ENCODE results near the gene MAPKAPK5. TPM values are rescaled to one million over a fixed set of nuclear protein-coding genes. Genes with fewer than 3 reads are reported as not detected.

The MAPKAPK5 gene
- total RNA-seq, 5 donors from 2014 or later (not counting 1 experiment from before 2014, with no cell fraction given) = 59.1 to 70.2 (median 65.3) TPM

DNA sequence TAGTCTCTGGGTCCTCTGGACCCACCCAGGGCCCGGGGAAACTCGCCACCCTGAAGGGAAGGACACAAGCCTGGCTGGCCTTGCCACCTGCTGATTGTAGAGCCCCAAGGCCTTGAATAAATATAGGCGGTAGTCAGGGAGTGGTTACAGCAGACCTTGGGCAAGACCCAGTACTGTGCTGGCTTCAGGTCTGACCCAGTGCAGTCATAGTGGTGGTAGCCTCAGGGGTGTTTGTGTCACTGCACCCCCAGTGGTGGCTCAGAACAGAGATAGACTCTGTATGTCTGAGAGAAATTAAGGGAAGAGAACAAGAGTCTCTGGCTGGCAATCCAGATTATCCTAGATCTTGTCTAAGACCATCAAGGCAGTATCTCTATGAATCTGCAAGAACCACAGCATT, 63.5 kb downstream of the MAPKAPK5 start:
- no peaks in the 10 kb centered on the region for H3K4me1 Mint-ChIP-seq
- H3K36me3 ChIP-seq (ENCODE audit: control insufficient read depth in 2 of 2, extremely low read depth in 1 of 2, insufficient read depth in 1 of 2, low read length in 1 of 2) = peaks cover 0 to 6% of the 10 kb centered on the region in 2 donors

DNA sequence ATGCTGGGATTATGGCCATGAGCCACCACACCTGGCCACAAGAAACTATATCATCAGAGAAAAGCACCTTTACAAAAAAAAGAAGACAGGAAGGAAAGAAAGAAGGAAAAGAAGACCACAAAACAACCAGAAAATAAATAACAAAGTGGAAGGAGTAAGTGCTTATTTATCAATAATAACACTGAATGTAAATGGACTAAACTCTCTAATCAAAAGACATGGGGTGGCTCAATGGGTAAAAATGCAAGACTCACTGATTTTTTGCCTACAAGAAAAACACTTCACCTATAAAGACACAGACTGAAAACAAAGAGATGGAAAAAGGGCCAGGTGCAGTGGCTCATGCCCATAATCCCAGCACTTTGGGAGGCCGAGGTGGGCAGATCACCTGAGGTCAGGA, 65.7 kb downstream of the MAPKAPK5 start:
- Histone ChIP-seq H3K9me3 (no peaks in the 10 kb centered on the region), H3K36me3 (ENCODE audit: control insufficient read depth in 2 of 2, extremely low read depth in 1 of 2, insufficient read depth in 1 of 2, low read length in 1 of 2) (peaks cover 0 to 8% of the 10 kb centered on the region in 2 donors), H3K4me3 (ENCODE audit: control insufficient read depth in 1 of 2, extremely low read depth in 1 of 2, low read length in 1 of 2) (no peak overlapping the region), H3K27me3 (replicated peaks in 1 of 2; ENCODE audit: control insufficient read depth in 2 of 2, extremely low read depth in 1 of 2, insufficient read depth in 2 of 2, low read length in 1 of 2) (no peaks in the 10 kb centered on the region), H3K4me1 (ENCODE audit: control insufficient read depth in 1 of 2, extremely low read depth in 1 of 2, insufficient read depth in 2 of 2, low read length in 2 of 2) (no peaks in the 10 kb centered on the region), H3K27ac (ENCODE audit: low read length) (no peak overlapping the region)
- Mint-ChIP-seq H3K9me3 (peaks cover 6 to 17% (median 15%) of the 10 kb centered on the region in 3 donors), H3K36me3 (peaks cover 53% of the 10 kb centered on the region), H3K4me3 (no peak overlapping the region), H3K27ac (no peak overlapping the region), H3K4me1 (no peaks in the 10 kb centered on the region), H3K27me3 (no peaks in the 10 kb centered on the region)
- CTCF ChIA-PET = no interaction called here
- no peak for ATAC-seq (replicated peaks in 1 of 4)
- POLR2A ChIA-PET = no interaction called here
- no peak for DNase-seq
- 80% methylated on average over 1 of the region's 1 CpG for WGBS (ENCODE audit: insufficient coverage)

More for the DNA sequence above, 63.5 kb downstream of the MAPKAPK5 start:
- DNase-seq (no peak), ATAC-seq (replicated peaks in 1 of 4) (no peak)
- H3K9me3 Mint-ChIP-seq = peaks cover 6 to 17% (median 15%) of the 10 kb centered on the region in 3 donors
- no peaks in the 10 kb centered on the region for H3K27me3 ChIP-seq (replicated peaks in 1 of 2; ENCODE audit: control insufficient read depth in 2 of 2, extremely low read depth in 1 of 2, insufficient read depth in 2 of 2, low read length in 1 of 2)
- H3K27me3 Mint-ChIP-seq = no peaks in the 10 kb centered on the region
- H3K27ac ChIP-seq (ENCODE audit: low read length) = no peak overlapping the region
- H3K36me3 Mint-ChIP-seq = peaks cover 44% of the 10 kb centered on the region
- 100% methylated on average over 2 of the region's 3 CpGs for WGBS (ENCODE audit: insufficient coverage)
- H3K4me3 Mint-ChIP-seq = no peak overlapping the region
- no peaks in the 10 kb centered on the region for H3K4me1 ChIP-seq (ENCODE audit: control insufficient read depth in 1 of 2, extremely low read depth in 1 of 2, insufficient read depth in 2 of 2, low read length in 2 of 2)
- POLR2A ChIA-PET = no interaction called here
- H3K9me3 ChIP-seq = no peaks in the 10 kb centered on the region
- CTCF ChIA-PET = interaction anchor here (0.6 to 0.9 kb wide), 2 partner anchors 24 to 296 kb away, joined by 3 to 12 read pairs; no protein-coding TSS in a partner anchor
- H3K27ac Mint-ChIP-seq = no peak overlapping the region
- no peak overlapping the region for H3K4me3 ChIP-seq (ENCODE audit: control insufficient read depth in 1 of 2, extremely low read depth in 1 of 2, low read length in 1 of 2)

DNA sequence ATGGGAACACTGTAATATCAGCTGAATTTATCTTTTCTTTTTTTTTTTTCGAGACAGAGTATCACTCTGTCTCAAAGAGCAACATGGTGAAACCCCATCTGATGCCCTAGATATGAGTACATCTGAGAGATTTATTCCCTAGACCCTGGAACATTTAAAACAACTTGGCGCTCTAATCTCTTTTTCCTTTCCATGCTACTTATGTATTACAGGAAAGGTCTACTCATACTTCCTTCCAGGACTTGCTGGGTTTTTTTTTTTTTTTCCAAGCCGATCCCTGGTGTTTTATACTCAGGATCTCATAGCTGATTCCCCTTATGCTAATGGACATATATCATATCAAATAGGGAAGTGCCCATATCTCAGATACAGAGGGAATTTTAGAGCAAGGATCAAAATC, 83.1 kb downstream of the MAPKAPK5 start:
- no peaks in the 10 kb centered on the region for H3K36me3 ChIP-seq (ENCODE audit: control insufficient read depth in 2 of 2, extremely low read depth in 1 of 2, insufficient read depth in 1 of 2, low read length in 1 of 2)
- no CpG with 5 or more reads among the region's 3 CpGs for WGBS (ENCODE audit: insufficient coverage)
- Mint-ChIP-seq H3K27ac (no peak overlapping the region), H3K27me3 (no peaks in the 10 kb centered on the region), H3K4me3 (no peak overlapping the region), H3K4me1 (no peaks in the 10 kb centered on the region), H3K9me3 (no peaks in the 10 kb centered on the region), H3K36me3 (peaks cover 18% of the 10 kb centered on the region)
- no peaks in the 10 kb centered on the region for H3K27me3 ChIP-seq (replicated peaks in 1 of 2; ENCODE audit: control insufficient read depth in 2 of 2, extremely low read depth in 1 of 2, insufficient read depth in 2 of 2, low read length in 1 of 2)
- no peak overlapping the region for H3K4me3 ChIP-seq (ENCODE audit: control insufficient read depth in 1 of 2, extremely low read depth in 1 of 2, low read length in 1 of 2)
- ATAC-seq (replicated peaks in 1 of 4) = no peak
- H3K27ac ChIP-seq (ENCODE audit: low read length) = no peak overlapping the region
- ChIA-PET POLR2A (no interaction called here), CTCF (interaction anchor here in 1 of 2 donors (0.6 kb wide), 1 partner anchor 975 kb away, joined by 5 read pairs; no protein-coding TSS in a partner anchor)
- no peaks in the 10 kb centered on the region for H3K9me3 ChIP-seq
- no peak for DNase-seq
- no peaks in the 10 kb centered on the region for H3K4me1 ChIP-seq (ENCODE audit: control insufficient read depth in 1 of 2, extremely low read depth in 1 of 2, insufficient read depth in 2 of 2, low read length in 2 of 2)

DNA sequence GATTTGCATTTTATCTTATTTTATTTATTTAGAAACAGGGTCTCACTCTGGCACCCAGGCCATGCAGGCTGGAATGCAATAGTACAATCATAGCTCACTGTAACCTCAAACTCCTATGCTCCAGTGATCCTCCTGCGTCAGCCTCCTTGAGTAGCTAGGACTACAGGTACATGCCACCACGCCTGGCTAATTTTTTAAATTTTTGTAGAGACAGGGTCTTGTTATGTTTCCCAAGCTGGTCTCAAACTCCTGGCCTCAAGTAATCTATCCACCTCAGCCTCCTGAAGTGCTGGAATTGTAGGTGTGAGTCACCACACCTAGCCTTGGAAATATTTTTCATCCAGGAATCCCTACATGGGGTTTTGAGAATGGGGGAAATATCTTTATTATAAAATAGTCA, 84.6 kb downstream of the MAPKAPK5 start:
- Histone ChIP-seq H3K4me1 (ENCODE audit: control insufficient read depth in 1 of 2, extremely low read depth in 1 of 2, insufficient read depth in 2 of 2, low read length in 2 of 2) (no peaks in the 10 kb centered on the region), H3K27ac (ENCODE audit: low read length) (no peak overlapping the region), H3K4me3 (ENCODE audit: control insufficient read depth in 1 of 2, extremely low read depth in 1 of 2, low read length in 1 of 2) (no peak overlapping the region), H3K9me3 (no peaks in the 10 kb centered on the region), H3K27me3 (replicated peaks in 1 of 2; ENCODE audit: control insufficient read depth in 2 of 2, extremely low read depth in 1 of 2, insufficient read depth in 2 of 2, low read length in 1 of 2) (no peaks in the 10 kb centered on the region), H3K36me3 (ENCODE audit: control insufficient read depth in 2 of 2, extremely low read depth in 1 of 2, insufficient read depth in 1 of 2, low read length in 1 of 2) (peaks cover 0 to 6% of the 10 kb centered on the region in 2 donors)
- H3K4me3 Mint-ChIP-seq = no peak overlapping the region
- H3K27ac Mint-ChIP-seq = no peak overlapping the region
- no peaks in the 10 kb centered on the region for H3K4me1 Mint-ChIP-seq
- H3K27me3 Mint-ChIP-seq = no peaks in the 10 kb centered on the region
- peaks cover 28% of the 10 kb centered on the region for H3K36me3 Mint-ChIP-seq
- no peak for DNase-seq
- CTCF ChIA-PET = interaction anchor here in 1 of 2 donors (0.5 kb wide), 1 partner anchor 449 kb away, joined by 4 read pairs; no protein-coding TSS in a partner anchor
- POLR2A ChIA-PET = no interaction called here
- H3K9me3 Mint-ChIP-seq = no peaks in the 10 kb centered on the region
- no CpG with 5 or more reads among the region's 2 CpGs for WGBS (ENCODE audit: insufficient coverage)
- no peak for ATAC-seq (replicated peaks in 1 of 4)

DNA sequence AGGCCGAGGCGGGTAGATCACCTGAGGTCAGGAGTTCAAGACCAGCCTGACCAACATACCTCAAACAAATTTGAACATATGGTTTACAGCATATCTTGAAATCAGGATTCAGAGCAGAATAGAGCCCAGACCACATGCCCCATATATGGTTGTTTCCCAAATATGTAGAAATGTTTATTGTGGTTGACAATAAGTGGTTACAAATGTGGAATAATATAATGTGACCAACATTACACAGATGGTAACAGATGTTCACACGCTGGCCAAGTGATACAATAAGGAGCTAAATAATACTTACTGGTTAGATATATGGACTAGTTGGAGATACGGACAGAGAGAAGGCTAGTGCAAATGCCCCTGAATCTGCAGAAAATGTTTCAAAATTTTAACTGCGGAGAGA, 85.3 kb downstream of the MAPKAPK5 start:
- Histone ChIP-seq H3K27ac (ENCODE audit: low read length) (no peak overlapping the region), H3K9me3 (no peaks in the 10 kb centered on the region), H3K36me3 (ENCODE audit: control insufficient read depth in 2 of 2, extremely low read depth in 1 of 2, insufficient read depth in 1 of 2, low read length in 1 of 2) (peaks cover 0 to 13% of the 10 kb centered on the region in 2 donors), H3K4me3 (ENCODE audit: control insufficient read depth in 1 of 2, extremely low read depth in 1 of 2, low read length in 1 of 2) (no peak overlapping the region), H3K4me1 (ENCODE audit: control insufficient read depth in 1 of 2, extremely low read depth in 1 of 2, insufficient read depth in 2 of 2, low read length in 2 of 2) (no peaks in the 10 kb centered on the region), H3K27me3 (replicated peaks in 1 of 2; ENCODE audit: control insufficient read depth in 2 of 2, extremely low read depth in 1 of 2, insufficient read depth in 2 of 2, low read length in 1 of 2) (no peaks in the 10 kb centered on the region)
- no peaks in the 10 kb centered on the region for H3K27me3 Mint-ChIP-seq
- DNase-seq (no peak), ATAC-seq (replicated peaks in 1 of 4) (no peak)
- no peaks in the 10 kb centered on the region for H3K4me1 Mint-ChIP-seq
- WGBS (ENCODE audit: insufficient coverage) = 100% methylated on average over 2 of the region's 5 CpGs
- ChIA-PET CTCF (no interaction called here), POLR2A (no interaction called here)
- H3K36me3 Mint-ChIP-seq = peaks cover 35% of the 10 kb centered on the region
- no peaks in the 10 kb centered on the region for H3K9me3 Mint-ChIP-seq
- no peak overlapping the region for H3K4me3 Mint-ChIP-seq
- no peak overlapping the region for H3K27ac Mint-ChIP-seq

DNA sequence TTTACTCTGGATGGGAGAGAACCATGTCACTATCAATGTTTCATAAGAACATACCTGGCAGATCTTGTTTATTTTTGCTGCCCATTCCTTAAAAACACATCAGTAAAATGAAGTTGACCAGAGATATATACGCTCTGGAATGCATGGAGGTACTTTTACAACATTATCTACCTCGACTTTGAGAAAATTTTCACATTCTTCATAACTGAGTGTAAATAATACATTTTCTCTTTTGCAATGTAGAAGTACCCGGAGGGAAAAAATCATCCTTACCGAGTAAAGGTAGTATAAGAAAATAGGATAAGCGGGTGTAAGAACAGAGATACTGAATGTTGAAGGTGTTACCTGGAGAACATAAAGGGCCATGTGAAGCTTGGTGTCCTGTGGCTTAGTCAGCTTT, 90.2 kb downstream of the MAPKAPK5 start:
- H3K36me3 ChIP-seq (ENCODE audit: control insufficient read depth in 2 of 2, extremely low read depth in 1 of 2, insufficient read depth in 1 of 2, low read length in 1 of 2) = peaks cover 3 to 33% of the 10 kb centered on the region in 2 donors
- no peak overlapping the region for H3K27ac ChIP-seq (ENCODE audit: low read length)
- Mint-ChIP-seq H3K27me3 (no peaks in the 10 kb centered on the region), H3K27ac (no peak overlapping the region), H3K36me3 (peaks cover 48% of the 10 kb centered on the region), H3K4me1 (no peaks in the 10 kb centered on the region), H3K4me3 (no peak overlapping the region), H3K9me3 (no peaks in the 10 kb centered on the region)
- no peaks in the 10 kb centered on the region for H3K9me3 ChIP-seq
- no peaks in the 10 kb centered on the region for H3K27me3 ChIP-seq (replicated peaks in 1 of 2; ENCODE audit: control insufficient read depth in 2 of 2, extremely low read depth in 1 of 2, insufficient read depth in 2 of 2, low read length in 1 of 2)
- H3K4me1 ChIP-seq (ENCODE audit: control insufficient read depth in 1 of 2, extremely low read depth in 1 of 2, insufficient read depth in 2 of 2, low read length in 2 of 2) = no peaks in the 10 kb centered on the region
- ChIA-PET POLR2A (no interaction called here), CTCF (interaction anchor here in 1 of 2 donors (0.5 to 0.7 kb wide), 2 partner anchors 40 to 321 kb away, joined by 3 read pairs; no protein-coding TSS in a partner anchor)
- DNase-seq = no peak
- H3K4me3 ChIP-seq (ENCODE audit: control insufficient read depth in 1 of 2, extremely low read depth in 1 of 2, low read length in 1 of 2) = no peak overlapping the region
- ATAC-seq (replicated peaks in 1 of 4) = no peak
- WGBS (ENCODE audit: insufficient coverage) = 100% methylated on average over 2 of the region's 5 CpGs

DNA sequence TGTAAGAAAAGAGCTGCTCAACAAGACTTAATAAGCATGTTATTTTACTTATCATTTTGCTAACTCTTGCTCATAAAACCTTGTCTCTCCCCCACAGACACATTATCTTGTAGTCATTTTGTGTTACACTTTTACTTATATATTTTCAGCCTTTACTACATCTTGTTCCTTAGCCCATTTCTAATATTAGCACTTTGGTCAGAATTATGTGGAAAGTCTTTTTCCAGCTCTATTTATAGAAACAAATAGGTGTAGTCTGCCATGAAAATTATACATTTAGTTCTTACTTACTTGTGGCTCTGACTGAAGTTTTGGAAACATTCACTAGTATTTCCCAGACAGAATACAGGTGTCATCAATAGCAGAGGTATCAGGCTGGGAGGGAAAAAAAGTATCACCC, 94.8 kb downstream of the MAPKAPK5 start:
- H3K27me3 ChIP-seq (replicated peaks in 1 of 2; ENCODE audit: control insufficient read depth in 2 of 2, extremely low read depth in 1 of 2, insufficient read depth in 2 of 2, low read length in 1 of 2) = no peaks in the 10 kb centered on the region
- no peaks in the 10 kb centered on the region for H3K9me3 Mint-ChIP-seq
- no peaks in the 10 kb centered on the region for H3K27me3 Mint-ChIP-seq
- H3K4me3 ChIP-seq (ENCODE audit: control insufficient read depth in 1 of 2, extremely low read depth in 1 of 2, low read length in 1 of 2) = no peak overlapping the region
- H3K4me1 ChIP-seq (ENCODE audit: control insufficient read depth in 1 of 2, extremely low read depth in 1 of 2, insufficient read depth in 2 of 2, low read length in 2 of 2) = no peaks in the 10 kb centered on the region
- H3K36me3 Mint-ChIP-seq = peaks cover 26% of the 10 kb centered on the region
- ATAC-seq (replicated peaks in 1 of 4) (no peak), DNase-seq (no peak)
- ChIA-PET POLR2A (interaction anchor here (0.6 kb wide), 2 partner anchors 116 to 119 kb away, joined by 4 to 10 read pairs; no protein-coding TSS in a partner anchor), CTCF (interaction anchor here (0.6 to 1.0 kb wide), 4 partner anchors 9 to 135 kb away, joined by 3 to 13 read pairs (median 5); no protein-coding TSS in a partner anchor)
- peaks cover 3 to 34% of the 10 kb centered on the region in 2 donors for H3K36me3 ChIP-seq (ENCODE audit: control insufficient read depth in 2 of 2, extremely low read depth in 1 of 2, insufficient read depth in 1 of 2, low read length in 1 of 2)
- H3K4me1 Mint-ChIP-seq = no peaks in the 10 kb centered on the region
- no peak overlapping the region for H3K27ac Mint-ChIP-seq
- H3K4me3 Mint-ChIP-seq = no peak overlapping the region
- no peaks in the 10 kb centered on the region for H3K9me3 ChIP-seq
- H3K27ac ChIP-seq (ENCODE audit: low read length) = no peak overlapping the region
